Stimulated activated CD4-positive, alpha-beta T cell treated with anti-CD3 and anti-CD28 coated beads, Interleukin-15, amount 100 ng/mL, for 48 hours (primary cell): ENCODE results near the gene IRX4.
"Not testable (repeated sequence)": the region's sequence is repeated elsewhere in the genome, so short reads cannot be mapped to it uniquely, and the experiment has no call there.

Experiments used
- DNase-seq, 2 donors: peaks; one replicate each; pipeline ENCODE4 v3.0.0-alpha.2; 2020; ENCODE audit warnings: low read depth in 2 of 2

The IRX4 gene

DNA sequence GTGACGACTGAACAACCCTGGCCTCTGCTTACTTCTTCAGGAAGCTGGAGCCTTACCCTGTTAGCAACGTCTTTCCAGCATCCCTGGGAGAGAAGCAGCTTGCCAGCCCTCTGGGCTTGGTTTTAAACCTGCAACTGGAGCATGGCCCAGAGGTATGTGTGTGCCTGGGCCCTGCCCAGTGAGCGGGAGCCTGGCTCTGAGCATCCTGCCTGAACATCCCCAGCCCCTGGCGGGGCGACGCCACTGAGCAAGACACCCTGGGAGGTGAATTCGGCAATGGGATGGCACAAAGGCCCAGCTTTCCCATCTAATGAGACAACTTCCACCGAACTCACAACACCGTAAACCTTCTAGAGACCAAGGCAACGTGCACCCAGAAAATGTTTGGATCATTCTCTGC lies 23.6 kb downstream of the IRX4 start:
- DNase-seq: no peak

- DNase-seq: no peak
These were observed 24.3 kb downstream of the IRX4 start for GRCh38 chr5:1858436-1858835.

DNA sequence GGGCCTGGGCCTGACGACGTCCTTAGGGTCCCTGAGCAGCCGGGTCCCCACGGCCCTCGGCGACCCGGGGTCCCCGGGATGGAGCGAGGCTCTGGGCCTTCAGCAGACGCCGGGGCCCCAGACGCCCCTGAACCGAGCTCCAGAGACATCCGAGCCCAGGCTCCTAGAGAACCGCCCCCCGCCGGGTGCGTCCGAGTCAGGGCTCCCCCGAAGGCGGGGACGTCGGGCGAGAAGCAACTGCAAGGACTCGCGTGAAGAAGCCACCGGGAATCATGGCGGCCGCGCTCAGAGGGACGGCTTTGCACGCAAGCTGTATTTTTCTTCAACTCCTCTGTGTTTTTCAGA lies 25.5 kb downstream of the IRX4 start:
- no peak for DNase-seq

DNA sequence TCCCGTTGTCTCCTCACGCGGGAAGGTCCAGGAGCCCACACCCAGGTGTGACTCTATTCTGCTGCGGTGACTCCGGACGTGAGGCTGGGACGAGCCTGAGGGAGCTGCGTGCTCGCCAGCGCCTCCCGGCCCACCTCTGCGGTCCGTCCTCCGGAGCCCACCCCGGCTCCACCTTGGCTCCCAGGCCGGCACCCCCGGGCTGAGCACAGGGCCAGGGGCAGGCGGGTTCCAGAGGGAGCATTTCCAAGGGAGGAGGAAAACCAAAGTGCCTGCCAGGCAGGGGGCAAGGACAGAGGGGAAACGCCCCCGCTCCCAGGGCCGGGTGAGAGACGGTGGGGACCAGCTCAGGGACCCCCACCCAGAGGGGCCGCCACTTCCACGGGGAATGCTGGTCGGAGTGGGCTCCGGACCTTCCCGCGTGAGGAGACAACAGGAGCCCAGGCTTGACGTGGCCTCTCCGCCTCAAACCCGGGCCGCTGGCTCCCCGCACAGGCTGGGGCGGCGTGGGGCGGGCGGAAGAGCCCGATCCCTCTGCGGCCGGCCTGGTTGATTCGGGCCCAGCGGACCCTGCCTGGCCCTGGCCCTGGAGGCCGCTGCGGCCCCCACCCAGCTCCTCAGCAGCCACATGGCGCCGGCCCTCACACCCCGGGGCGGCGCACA lies 26.0 kb downstream of the IRX4 start:
- no peak for DNase-seq

- no peak for DNase-seq
These were observed 27.1 kb downstream of the IRX4 start for GRCh38 chr5:1855596-1855995.

DNA sequence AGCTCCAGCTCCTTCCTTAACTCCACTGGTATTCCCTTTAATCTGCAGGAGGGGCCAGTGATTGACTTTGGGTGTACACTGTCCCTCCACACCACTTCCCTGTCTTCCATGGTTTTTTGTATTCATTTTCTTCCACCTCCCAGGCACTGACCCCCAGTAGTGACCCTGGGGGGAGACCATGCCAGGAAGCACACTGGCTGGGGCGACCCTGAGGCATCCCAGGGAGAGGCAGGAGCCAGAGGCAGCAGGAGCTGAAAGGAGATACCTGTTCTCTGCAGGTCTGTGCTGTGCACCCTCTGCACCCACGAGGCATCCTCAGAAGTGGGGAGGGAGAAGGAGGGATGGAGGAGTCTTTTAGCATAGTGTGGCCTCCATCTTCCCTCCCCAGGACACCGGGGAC lies 27.6 kb downstream of the IRX4 start:
- DNase-seq: no peak

DNA sequence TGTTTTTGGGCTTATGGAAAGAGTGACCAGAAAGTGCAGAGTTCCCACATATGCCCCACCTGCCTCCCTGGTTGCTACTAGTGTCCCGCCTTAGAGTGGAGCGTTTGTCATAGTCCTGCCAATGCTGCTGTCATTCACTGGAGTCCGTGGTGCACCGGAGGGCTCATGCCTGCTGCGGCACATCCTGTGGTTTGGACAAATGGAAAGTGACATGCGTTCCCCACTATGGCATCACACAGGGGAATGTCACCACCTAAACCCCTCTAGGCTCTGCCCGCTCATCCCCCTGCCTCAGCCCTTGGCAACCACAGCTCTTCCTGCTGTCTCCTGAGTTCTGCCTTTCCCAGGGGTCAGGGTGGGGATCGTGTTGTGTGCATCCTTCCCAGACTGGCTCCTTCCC lies 29.2 kb downstream of the IRX4 start:
- no peak for DNase-seq

- DNase-seq: no peak
These were observed 30.3 kb downstream of the IRX4 start for GRCh38 chr5:1852324-1852947.

GRCh38 chr5:1851290-1851934 lies 31.3 kb downstream of the IRX4 start:
- no peak for DNase-seq

GRCh38 chr5:1850324-1851154 lies 32.2 kb downstream of the IRX4 start:
- DNase-seq: no peak

DNA sequence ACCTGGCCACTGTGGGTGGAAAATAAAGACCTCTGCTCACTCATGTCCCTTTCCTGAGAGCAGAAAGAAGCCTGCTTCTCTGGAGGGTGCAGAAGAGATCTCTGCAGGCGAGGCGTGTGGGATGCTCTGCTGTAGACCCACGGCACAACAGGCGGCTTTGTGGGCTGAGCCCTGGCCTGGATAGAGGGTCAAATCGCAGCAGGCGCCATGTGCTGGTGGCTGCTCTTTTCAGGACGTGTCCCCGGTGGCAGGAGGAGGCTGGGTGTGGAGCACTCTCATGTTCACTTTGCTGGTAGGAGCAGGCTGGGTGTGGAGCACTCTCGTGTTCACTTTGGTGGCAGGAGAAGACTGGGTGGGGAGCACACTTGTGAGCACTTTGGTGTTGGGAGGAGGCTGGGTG lies 35.1 kb downstream of the IRX4 start:
- DNase-seq: no peak

- DNase-seq: no peak
These were observed 35.7 kb downstream of the IRX4 start for GRCh38 chr5:1847056-1847455.

DNA sequence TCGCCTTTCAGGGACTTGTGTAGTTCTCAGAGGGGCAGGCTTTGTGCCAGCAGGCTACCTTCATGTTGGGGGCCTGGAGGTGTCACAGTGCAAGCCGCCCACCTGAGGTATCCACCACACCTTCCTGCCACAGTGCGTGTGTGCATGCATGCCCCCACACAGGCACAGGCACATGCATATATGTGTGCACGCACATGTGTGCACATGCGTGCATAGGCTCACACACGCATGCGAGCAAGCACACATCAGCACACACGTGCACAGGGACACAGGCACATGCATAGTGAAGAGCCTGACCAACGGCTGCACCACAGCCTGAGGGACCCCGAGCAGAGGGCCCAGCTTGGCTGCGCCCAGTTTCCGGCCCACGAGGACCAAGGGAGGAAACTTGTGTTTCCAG lies 36.1 kb downstream of the IRX4 start:
- no peak for DNase-seq

DNA sequence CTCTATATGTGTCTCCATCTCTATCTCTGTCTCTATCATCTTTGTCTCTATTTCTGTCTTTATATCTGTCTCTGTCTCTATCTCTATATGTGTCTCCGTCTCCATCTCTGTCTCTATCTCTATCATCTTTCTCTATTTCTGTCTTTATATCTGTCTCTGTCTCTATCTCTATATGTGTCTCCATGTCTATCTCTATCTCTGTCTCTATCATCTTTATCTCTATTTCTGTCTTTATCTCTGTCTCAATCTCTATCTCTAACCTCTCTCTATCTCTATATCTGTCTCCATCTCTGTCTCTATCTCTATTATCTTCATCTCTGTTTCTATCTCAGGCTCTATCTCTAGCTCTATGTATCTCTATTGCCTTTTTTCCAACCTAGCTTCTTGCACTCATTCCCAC lies 37.0 kb downstream of the IRX4 start:
- DNase-seq: no peak

DNA sequence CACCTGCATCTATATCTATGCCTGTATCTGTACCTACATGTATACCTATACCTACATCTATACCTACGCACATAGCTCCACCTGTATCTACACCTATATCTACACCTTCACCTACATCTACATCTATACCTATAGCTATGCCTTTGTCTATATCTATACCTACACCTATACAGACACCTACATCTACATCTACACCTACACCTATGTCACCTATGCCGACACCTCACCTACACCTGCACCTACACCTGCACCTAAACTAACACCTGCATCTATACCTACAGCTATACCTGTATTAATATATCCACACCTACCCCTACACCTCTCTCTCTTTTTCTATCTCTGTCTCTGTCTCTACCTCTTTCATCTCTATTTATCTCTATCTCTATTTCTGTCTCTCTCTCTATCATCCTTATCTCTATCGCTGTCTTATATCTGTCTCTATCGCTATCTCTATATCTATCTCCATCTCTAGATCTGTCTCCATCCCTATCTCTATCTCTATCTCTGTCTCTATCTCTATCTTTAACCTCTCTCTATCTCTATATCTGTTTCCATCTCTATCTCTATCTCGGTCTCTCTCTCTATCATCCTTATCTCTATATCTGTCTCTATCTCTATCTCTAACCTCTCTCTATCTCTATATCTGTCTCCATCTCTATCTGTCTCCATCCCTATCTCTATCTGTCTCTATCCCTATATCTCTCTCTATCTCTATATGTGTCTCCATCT lies 37.9 kb downstream of the IRX4 start:
- no peak for DNase-seq

- not testable (repeated sequence) for DNase-seq
These were observed 39.0 kb downstream of the IRX4 start for GRCh38 chr5:1843761-1844160.

GRCh38 chr5:1842004-1842819 lies 40.5 kb downstream of the IRX4 start:
- no peak for DNase-seq

GRCh38 chr5:1840741-1841521 lies 41.8 kb downstream of the IRX4 start:
- DNase-seq: no peak

GRCh38 chr5:1840071-1840547 lies 42.6 kb downstream of the IRX4 start:
- no peak for DNase-seq

DNA sequence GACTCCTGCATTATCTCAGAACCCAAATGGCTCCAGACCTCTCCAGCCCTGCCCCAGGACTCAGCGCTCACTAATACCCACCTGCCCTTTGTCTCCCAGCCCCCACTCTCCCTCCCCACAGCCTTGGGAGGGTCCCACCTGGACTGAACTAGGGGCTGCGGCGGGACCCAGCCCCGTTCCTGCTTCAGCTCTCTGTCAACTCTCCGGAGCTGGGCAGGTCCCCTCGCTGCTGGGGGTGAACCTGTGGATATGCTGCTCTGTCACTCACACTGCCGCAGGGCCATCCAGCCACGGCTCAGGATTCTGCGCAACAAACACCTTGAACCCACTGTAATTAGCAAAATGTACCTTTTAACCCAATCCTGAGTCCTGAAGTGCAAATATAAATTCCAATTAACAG lies 44.7 kb downstream of the IRX4 start:
- no peak for DNase-seq
